Thyroid gland (tissue), 4 donors: ENCODE results near the gene CASQ1.

ENCODE experiments used
- CTCF ChIP-seq, 6 experiments: fragments of 200-600 bp in 3 of 6; fragments of 450-650 bp in 3 of 6; sonication (generic) in 3 of 6; IDR thresholded peaks; one replicate each; pipeline ENCODE4 v1.5.1; 2016 to 2019; ENCODE audit warnings: antibody characterized with exemption in 6 of 6, mild to moderate bottlenecking in 2 of 6, inconsistent platforms in 1 of 6, moderate library complexity in 1 of 6
- POLR2A ChIP-seq, 2 donors: fragments of 450-650 bp; IDR thresholded peaks; one replicate each; pipeline ENCODE4 v1.6.1; 2017; ENCODE audit warnings: antibody characterized with exemption in 2 of 2, mild to moderate bottlenecking in 2 of 2, moderate library complexity in 1 of 2

- TF ChIP-seq CTCF (IDR thresholded peaks at IDR 0.05) (no peak), POLR2A (IDR thresholded peaks at IDR 0.05) (no peak)
Observed at GRCh38 chr1:160216301-160216700, 25.9 kb downstream of the CASQ1 start.
